AG08395 (cell line): Measurements from ENCODE around the gene PIGQ.
A peak's percentile ranks its signal among the peaks of the same experiment; 100 is the strongest.

Source experiments
- DNase-seq: peaks from one replicate; pipeline ENCODE4 v3.0.0; 2012; ENCODE audit warnings: mixed read lengths, low spot score

The PIGQ gene

GRCh38 chr16:569445-570254 is at the start of gene PIGQ:
Gene PIGQ, plus strand, starts transcription at chr16:569968. Its CDS starts 4,107 bp downstream, at chr16:574075.
- peak; percentile 89 for DNase-seq

GRCh38 chr16:520847-521246 is 48.9 kb upstream of the PIGQ start:
- no peak for DNase-seq

- DNase-seq, result no peak
These were observed 48.2 kb upstream of the PIGQ start for GRCh38 chr16:521381-522210.

- DNase-seq, result no peak
These were observed 47.3 kb upstream of the PIGQ start for GRCh38 chr16:522320-523096.

GRCh38 chr16:523097-523741 is 46.5 kb upstream of the PIGQ start:
- no peak for DNase-seq

- no peak for DNase-seq
These were observed 45.3 kb upstream of the PIGQ start for GRCh38 chr16:524274-525040.

GRCh38 chr16:525123-525519 is 44.6 kb upstream of the PIGQ start:
- no peak for DNase-seq

GRCh38 chr16:525520-526180 is 44.1 kb upstream of the PIGQ start:
- DNase-seq, result peak; percentile 81

- DNase-seq, result no peak
These were observed 43.4 kb upstream of the PIGQ start for GRCh38 chr16:526181-527014.

- DNase-seq, result peak; percentile 86
These were observed 42.5 kb upstream of the PIGQ start, which contains the start of gene CAPN15 for GRCh38 chr16:527015-527903. Gene CAPN15, plus strand, starts transcription at chr16:527712. Its CDS starts 19,127 bp downstream, at chr16:546839.

GRCh38 chr16:528111-529011 is 41.4 kb upstream of the PIGQ start:
- DNase-seq, result peak; percentile 59

GRCh38 chr16:529012-529575 is 40.7 kb upstream of the PIGQ start:
- no peak for DNase-seq

- no peak for DNase-seq
These were observed 39.5 kb upstream of the PIGQ start for GRCh38 chr16:530111-530817.

GRCh38 chr16:531494-532125 is 38.2 kb upstream of the PIGQ start:
- no peak for DNase-seq

- DNase-seq, result no peak
These were observed 36.2 kb upstream of the PIGQ start for GRCh38 chr16:533391-534123.
